DOHH2 (cell line): ENCODE results near the gene MIPOL1.

Source experiments
- EZH2phosphoT487 ChIP-seq: fragments of 200-600 bp; sonication (generic); IDR thresholded peaks from 2 replicates; pipeline ENCODE4 v1.6.1; 2017; ENCODE audit warnings: borderline replicate concordance, mild to moderate bottlenecking, antibody characterized with exemption, low read length, moderate library complexity, mixed read lengths
- TF ChIP-seq, protein P1 (sequence below): fragments of 200-600 bp; sonication (generic); IDR thresholded peaks from one replicate; pipeline ENCODE4 v1.5.1; 2014; ENCODE audit warnings: antibody characterized with exemption, mild to moderate bottlenecking, low read depth, low read length; ENCODE audit not compliant: poor library complexity, severe bottlenecking

DNA sequence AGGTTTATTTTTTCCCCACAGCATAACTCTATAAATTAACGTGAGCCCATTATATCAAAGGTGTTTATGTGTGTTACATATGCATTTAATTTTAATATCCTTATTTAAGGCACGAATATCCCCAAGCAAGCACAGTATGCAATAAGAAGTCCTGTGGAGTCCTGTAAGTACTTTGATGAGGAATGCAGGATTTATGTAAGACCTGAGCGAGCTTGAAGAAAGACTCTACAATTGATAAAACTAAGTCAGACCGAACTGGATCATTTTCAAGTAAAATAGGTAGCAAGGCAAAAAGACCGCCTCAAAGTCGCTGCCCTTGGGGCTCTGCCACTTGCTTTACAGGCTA, 26.1 kb upstream of the MIPOL1 start:
- TF ChIP-seq, protein P1, sequence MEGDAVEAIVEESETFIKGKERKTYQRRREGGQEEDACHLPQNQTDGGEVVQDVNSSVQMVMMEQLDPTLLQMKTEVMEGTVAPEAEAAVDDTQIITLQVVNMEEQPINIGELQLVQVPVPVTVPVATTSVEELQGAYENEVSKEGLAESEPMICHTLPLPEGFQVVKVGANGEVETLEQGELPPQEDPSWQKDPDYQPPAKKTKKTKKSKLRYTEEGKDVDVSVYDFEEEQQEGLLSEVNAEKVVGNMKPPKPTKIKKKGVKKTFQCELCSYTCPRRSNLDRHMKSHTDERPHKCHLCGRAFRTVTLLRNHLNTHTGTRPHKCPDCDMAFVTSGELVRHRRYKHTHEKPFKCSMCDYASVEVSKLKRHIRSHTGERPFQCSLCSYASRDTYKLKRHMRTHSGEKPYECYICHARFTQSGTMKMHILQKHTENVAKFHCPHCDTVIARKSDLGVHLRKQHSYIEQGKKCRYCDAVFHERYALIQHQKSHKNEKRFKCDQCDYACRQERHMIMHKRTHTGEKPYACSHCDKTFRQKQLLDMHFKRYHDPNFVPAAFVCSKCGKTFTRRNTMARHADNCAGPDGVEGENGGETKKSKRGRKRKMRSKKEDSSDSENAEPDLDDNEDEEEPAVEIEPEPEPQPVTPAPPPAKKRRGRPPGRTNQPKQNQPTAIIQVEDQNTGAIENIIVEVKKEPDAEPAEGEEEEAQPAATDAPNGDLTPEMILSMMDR = no peak
- TF ChIP-seq EZH2phosphoT487 = no peak
